IPS DF 19.7 (cell line): ENCODE measurements around the gene MYO15B.

Experiments
- DNase-seq: peaks from one replicate; pipeline ENCODE4 v3.0.0-alpha.2; 2013; ENCODE audit warnings: low read depth, low spot score

The MYO15B gene

DNA sequence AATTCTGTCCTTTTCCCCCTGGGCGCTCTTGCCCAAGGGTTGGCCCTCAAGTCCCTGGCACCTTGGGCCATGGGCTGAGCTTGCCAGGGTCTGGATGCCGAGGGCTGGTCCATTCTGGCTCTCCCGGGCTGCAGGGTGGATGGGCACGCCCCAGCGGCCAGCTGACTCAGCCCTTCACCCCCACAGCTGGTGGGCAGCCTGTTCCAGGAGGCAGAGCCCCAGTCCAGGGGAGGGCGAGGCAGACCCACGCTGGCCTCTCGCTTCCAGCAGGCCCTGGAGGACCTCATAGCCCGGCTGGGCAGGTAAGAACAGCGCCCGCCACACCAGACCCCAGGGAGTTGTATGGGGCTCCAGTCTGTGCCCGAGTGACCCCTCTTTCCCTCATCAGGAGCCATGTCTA, 15.0 kb downstream of the MYO15B start:
- DNase-seq, result no peak

GRCh38 chr17:75603123-75603522, 15.5 kb downstream of the MYO15B start:
- DNase-seq, result no peak

GRCh38 chr17:75604034-75604695, 16.6 kb downstream of the MYO15B start:
- DNase-seq, result no peak

GRCh38 chr17:75605790-75606189, 18.2 kb downstream of the MYO15B start:
- DNase-seq, result no peak

- DNase-seq, result no peak
These were observed 19.5 kb downstream of the MYO15B start for GRCh38 chr17:75607086-75607485.

GRCh38 chr17:75610103-75610984, 22.7 kb downstream of the MYO15B start:
- DNase-seq, result no peak

DNA sequence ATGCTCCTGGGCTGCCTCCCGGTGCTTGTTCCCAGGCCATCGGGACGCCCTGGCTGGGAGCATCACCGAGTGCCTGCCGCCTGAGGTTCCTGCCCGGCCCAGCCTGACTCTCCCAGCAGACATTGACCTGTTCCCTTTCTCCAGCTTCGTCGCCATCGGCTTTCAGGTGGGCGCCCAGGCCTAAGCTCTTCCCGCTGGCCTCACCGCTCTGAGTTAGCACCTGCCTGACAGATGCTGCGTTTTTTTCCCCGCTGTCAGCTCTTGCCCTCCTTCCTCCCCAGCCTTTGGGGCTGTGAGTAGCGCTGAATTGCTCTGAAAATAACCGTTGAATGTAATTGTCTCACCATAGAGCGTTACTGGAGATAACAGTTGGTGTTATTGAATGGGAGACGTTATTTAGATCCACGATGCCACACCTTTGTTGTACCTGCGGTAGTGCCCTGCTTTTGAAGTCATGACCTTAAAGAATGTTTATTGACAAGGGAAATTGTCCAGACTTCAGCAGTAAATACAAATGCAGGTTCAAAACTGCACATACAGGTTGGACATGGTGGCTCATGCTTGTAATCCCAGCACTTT, 24.3 kb downstream of the MYO15B start:
- DNase-seq, result no peak

DNA sequence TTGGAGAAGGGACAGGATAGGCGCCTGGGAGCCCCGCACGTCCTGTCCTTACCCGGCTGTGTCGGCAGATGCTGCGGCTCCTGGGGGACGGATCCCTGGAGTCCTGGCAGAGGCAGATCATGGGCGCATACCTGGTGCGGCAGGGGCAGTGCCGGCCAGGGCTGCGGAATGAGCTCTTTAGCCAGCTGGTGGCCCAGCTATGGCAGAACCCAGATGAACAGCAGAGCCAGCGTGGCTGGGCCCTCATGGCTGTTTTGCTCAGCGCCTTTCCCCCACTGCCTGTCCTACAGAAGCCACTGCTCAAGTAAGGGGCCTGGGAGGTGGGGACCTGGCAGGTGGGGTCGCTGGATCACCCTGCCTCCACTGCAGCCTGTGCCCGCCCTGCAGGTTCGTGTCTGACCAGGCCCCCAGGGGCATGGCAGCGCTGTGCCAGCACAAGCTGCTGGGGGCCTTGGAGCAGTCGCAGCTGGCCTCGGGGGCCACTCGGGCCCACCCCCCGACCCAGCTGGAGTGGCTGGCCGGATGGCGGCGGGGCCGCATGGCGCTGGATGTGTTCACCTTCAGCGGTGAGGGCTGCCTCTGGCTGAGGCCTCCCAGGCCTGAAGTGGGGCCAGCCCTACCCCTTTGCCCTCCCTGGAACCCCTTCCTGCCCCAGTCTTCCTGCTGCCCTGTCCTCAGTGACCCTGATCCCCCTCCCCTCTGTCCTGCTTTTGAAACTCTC, 25.5 kb downstream of the MYO15B start:
- no peak for DNase-seq

- DNase-seq, result no peak
These were observed 26.4 kb downstream of the MYO15B start for GRCh38 chr17:75614006-75614405.

DNA sequence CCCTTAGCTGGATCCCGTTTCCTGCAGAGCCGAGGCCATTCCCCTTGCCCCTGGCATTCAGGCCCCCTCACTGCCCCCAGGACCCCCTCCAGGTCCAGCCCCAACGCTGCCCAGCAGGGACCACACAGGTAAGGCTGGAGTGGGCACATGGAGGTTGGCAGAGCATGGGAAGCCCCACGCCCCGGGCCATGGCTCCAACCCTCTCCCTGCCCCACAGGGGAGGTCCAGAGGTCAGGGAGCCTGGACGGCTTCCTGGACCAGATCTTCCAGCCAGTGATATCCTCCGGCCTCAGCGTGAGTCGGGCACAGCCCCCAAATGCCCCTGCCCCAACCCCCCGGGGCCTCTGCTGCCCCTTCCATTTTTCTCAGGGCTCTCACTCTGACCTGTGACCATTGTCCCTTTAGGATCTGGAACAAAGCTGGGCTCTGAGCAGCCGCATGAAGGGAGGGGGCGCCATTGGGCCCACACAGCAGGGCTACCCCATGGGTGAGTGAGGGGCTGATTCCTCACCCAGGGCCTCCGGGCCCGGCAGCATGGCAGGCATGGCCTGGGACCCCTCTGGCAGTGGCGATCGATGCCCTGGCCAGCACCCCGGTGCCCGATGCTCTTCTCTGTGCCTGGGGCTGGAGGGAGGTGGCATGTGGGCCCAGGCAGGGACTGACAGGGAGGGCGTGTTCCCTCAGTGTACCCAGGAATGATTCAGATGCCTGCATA, 27.1 kb downstream of the MYO15B start:
- no peak for DNase-seq

- DNase-seq, result no peak
These were observed 27.7 kb downstream of the MYO15B start for GRCh38 chr17:75615301-75615700.

GRCh38 chr17:75616521-75617122, 29.0 kb downstream of the MYO15B start:
- no peak for DNase-seq

DNA sequence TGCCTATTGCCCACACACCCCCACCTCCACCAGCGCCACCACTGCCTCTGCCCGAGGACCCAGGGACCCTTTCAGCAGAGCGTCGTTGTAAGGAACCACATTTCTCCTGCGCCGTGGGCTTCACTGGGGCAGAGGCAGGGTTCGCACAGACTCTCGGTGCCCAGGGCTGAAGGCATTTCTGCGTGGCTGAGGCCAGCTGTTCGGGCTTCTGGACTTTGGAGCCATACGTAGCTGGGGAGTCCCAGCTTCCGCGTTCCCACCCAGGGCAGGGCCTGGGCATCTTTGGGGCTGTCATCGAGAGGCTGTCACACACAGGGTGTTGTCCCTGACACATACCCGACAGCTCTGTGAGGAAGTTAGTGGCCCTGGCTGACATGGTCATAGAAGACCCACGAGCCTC, 29.6 kb downstream of the MYO15B start:
- DNase-seq, result no peak

DNA sequence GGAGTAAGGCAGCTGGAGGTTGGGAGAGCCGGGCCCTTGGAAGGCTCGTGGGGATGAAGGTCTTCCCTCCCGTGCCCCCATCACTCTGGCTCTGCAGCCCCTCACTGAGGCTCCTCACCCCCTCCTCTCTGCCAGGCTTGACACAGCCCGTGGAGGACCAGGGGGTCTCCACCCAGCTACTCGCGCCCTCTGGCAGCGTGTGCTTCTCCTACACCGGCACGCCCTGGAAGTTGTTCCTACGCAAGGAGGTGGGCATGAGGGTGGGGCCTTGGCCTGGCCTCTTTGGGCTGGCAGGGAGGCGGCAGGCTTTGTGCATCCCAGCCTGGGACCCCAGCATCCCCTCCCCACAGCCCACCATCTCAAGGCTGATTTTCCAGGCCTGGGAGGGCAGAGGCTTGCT, 30.1 kb downstream of the MYO15B start:
- DNase-seq, result no peak

GRCh38 chr17:75619506-75620431, 32.2 kb downstream of the MYO15B start:
- peak; percentile 54 for DNase-seq

- DNase-seq, result no peak
These were observed 33.9 kb downstream of the MYO15B start for GRCh38 chr17:75621489-75621888.

- DNase-seq, result no peak
These were observed 34.5 kb downstream of the MYO15B start for GRCh38 chr17:75622076-75622475.

GRCh38 chr17:75622771-75623273, 35.2 kb downstream of the MYO15B start:
- DNase-seq, result no peak

GRCh38 chr17:75623386-75623785, 35.8 kb downstream of the MYO15B start:
- DNase-seq, result no peak

- no peak for DNase-seq
These were observed 36.4 kb downstream of the MYO15B start for GRCh38 chr17:75624021-75624420.
